ENCODE measurements around the gene PNMT. TPM values are rescaled to one million over a fixed set of nuclear protein-coding genes. Genes with fewer than 3 reads are reported as not detected.

PNMT gene
- total and polyA plus RNA-seq, 2 of the 8 experiments (the other 6 are each of a cell fraction or from before 2014, with no cell fraction given) = 5.6 to 10.9 TPM

GRCh38 chr17:39706921-39707337 lies 38.7 kb downstream of the PNMT start (continued):
- TF ChIP-seq E2F6 (IDR thresholded peaks at IDR 0.05) (no peak), HDAC6 (IDR thresholded peaks at IDR 0.05; ENCODE audit: low read depth, low read length) (no peak), RBBP5 (IDR thresholded peaks at IDR 0.05; ENCODE audit: borderline replicate concordance, low read depth, low read length) (no peak), ATF2 (IDR thresholded peaks at IDR 0.05; ENCODE audit: low read length) (no peak)
- TF ChIP-seq, protein P1, sequence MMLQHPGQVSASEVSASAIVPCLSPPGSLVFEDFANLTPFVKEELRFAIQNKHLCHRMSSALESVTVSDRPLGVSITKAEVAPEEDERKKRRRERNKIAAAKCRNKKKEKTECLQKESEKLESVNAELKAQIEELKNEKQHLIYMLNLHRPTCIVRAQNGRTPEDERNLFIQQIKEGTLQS (IDR thresholded peaks at IDR 0.05; ENCODE audit: insufficient read depth, low read depth, low read length) = no peak
